GM12878 (cell line): ENCODE data around the gene STK16. TPM values are rescaled to one million over a fixed set of nuclear protein-coding genes. Genes with fewer than 3 reads are reported as not detected.

Source experiments
- ATAC-seq: fragments of 200-7000 bp; cut with Tn5 transposase; 3 replicates; pipeline ENCODE4 v1.9.1; 2020; ENCODE audit warnings: mild to moderate bottlenecking, moderate library complexity
- BruUV-seq: library from RNA; stranded (reverse); fragments of 400-500 nt; replicated peaks from 2 replicates; lab custom pipeline; 2021; lab: Mats Ljungman, UMichigan
- CTCF ChIA-PET: fragments of 300-600 bp; sonication (Branson Sonifier 250); formaldehyde crosslinking; extraction: SDS; loops from one replicate; lab custom pipeline; 2021; ENCODE audit warnings: inconsistent platforms; lab: Yijun Ruan, JAX
- POLR2A ChIA-PET: fragments of 350-600 bp; formaldehyde crosslinking; extraction: SDS; loops from one replicate; lab custom pipeline; 2021; ENCODE audit warnings: inconsistent platforms; lab: Charles Lee
- RAD21 ChIA-PET: fragments of 300-600 bp; sonication (Branson Sonifier 250); formaldehyde crosslinking; loops from one replicate; lab custom pipeline; 2023; ENCODE audit warnings: antibody characterized with exemption; ENCODE audit not compliant: unreplicated experiment; lab: Charles Lee
- SMC1A ChIA-PET: fragments of 300-600 bp; sonication (Branson Sonifier 250); formaldehyde crosslinking; loops from one replicate; lab custom pipeline; 2023; ENCODE audit not compliant: unreplicated experiment, uncharacterized antibody; lab: Charles Lee
- DNase-seq: peaks from one replicate; pipeline ENCODE4 v3.0.0-alpha.2; 2011; ENCODE audit warnings: low read depth, low spot score
- FAIRE-seq: peaks from 3 replicates; lab custom pipeline; 2011; peaks lifted over from hg19 to GRCh38; lab: Jason Lieb, UNC
- H2AFZ ChIP-seq: 2 replicates; pipeline ENCODE4 v1.6.0; 2011; ENCODE audit warnings: low read depth, low read length, control low read depth; ENCODE audit not compliant: control insufficient read depth
- H3K27ac ChIP-seq: 2 replicates; pipeline ENCODE4 v1.5.1; 2011; ENCODE audit warnings: control low read depth; ENCODE audit not compliant: control insufficient read depth, insufficient read depth
- H3K27me3 ChIP-seq, 2 experiments: replicated peaks in 1 of 2; 2 replicates each; pipeline versions ENCODE4 v1.6.0 to v1.6.1; 2011; ENCODE audit warnings: low read length in 1 of 2; ENCODE audit not compliant: control insufficient read depth in 2 of 2, insufficient read depth in 2 of 2
- H3K36me3 ChIP-seq, 2 experiments: 2 replicates each; pipeline ENCODE4 v1.5.1; 2011; ENCODE audit warnings: low read length in 1 of 2; ENCODE audit not compliant: control insufficient read depth in 2 of 2, insufficient read depth in 2 of 2
- H3K4me1 ChIP-seq: 2 replicates; pipeline ENCODE4 v1.6.1; 2011; ENCODE audit warnings: mild to moderate bottlenecking, low read length, moderate library complexity, mixed read lengths; ENCODE audit not compliant: control insufficient read depth, insufficient read depth
- H3K4me2 ChIP-seq: 2 replicates; pipeline ENCODE4 v1.6.0; 2011; ENCODE audit warnings: control low read depth; ENCODE audit not compliant: control insufficient read depth, insufficient read depth
- H3K4me3 ChIP-seq: fragments of 200-600 bp; sonication (generic); 2 replicates; pipeline ENCODE4 v1.5.1; 2016
- H3K79me2 ChIP-seq: 2 replicates; pipeline ENCODE4 v1.6.0; 2011; ENCODE audit warnings: low read length; ENCODE audit not compliant: control insufficient read depth, insufficient read depth
- H3K9ac ChIP-seq: 2 replicates; pipeline ENCODE4 v1.8.0; 2011; ENCODE audit warnings: low read length, control low read depth, mixed read lengths; ENCODE audit not compliant: control insufficient read depth, insufficient read depth
- H3K9me3 ChIP-seq: replicated peaks from 3 replicates; pipeline ENCODE4 v1.5.1; 2011; ENCODE audit warnings: mild to moderate bottlenecking, low read length; ENCODE audit not compliant: control insufficient read depth, insufficient read depth
- H4K20me1 ChIP-seq: 2 replicates; pipeline ENCODE4 v1.6.0; 2011; ENCODE audit not compliant: control insufficient read depth, insufficient read depth
- EP300 ChIP-seq, 2 experiments: fragments of 150-350 bp in 1 of 2; IDR thresholded peaks; 2 replicates each; pipeline ENCODE4 v1.6.1; 2011 to 2012; ENCODE audit warnings: low read depth in 2 of 2, low read length in 2 of 2, borderline replicate concordance in 1 of 2, improper control_type of control experiment in 1 of 2, inconsistent platforms in 1 of 2; ENCODE audit not compliant: control insufficient read depth in 1 of 2
- IKZF1 ChIP-seq: fragments of 450-650 bp; conservative IDR thresholded peaks from 2 replicates; pipeline ENCODE4 v1.6.1; 2017; ENCODE audit warnings: antibody characterized with exemption, mild to moderate bottlenecking
- JUNB ChIP-seq: IDR thresholded peaks from 2 replicates; pipeline ENCODE4 v1.6.1; 2016; ENCODE audit warnings: antibody characterized with exemption, mild to moderate bottlenecking
- KAT2A ChIP-seq: conservative IDR thresholded peaks from 2 replicates; pipeline ENCODE4 v1.6.1; 2011; ENCODE audit warnings: low read depth, low read length; ENCODE audit not compliant: control insufficient read depth
- MTA3 ChIP-seq: IDR thresholded peaks from 2 replicates; pipeline ENCODE4 v1.6.1; 2012; ENCODE audit warnings: low read length, inconsistent platforms, borderline replicate concordance
- NRF1 ChIP-seq: conservative IDR thresholded peaks from 2 replicates; pipeline ENCODE4 v1.6.1; 2011; ENCODE audit warnings: mild to moderate bottlenecking, low read depth, low read length, improper control_type of control experiment
- PAX5 ChIP-seq: IDR thresholded peaks from 2 replicates; pipeline ENCODE4 v1.6.1; 2011; ENCODE audit warnings: low read depth, low read length, borderline replicate concordance
- RCOR1 ChIP-seq: conservative IDR thresholded peaks from 2 replicates; pipeline ENCODE4 v1.6.1; 2012; ENCODE audit warnings: low read depth, low read length, improper control_type of control experiment
- RFX5 ChIP-seq: IDR thresholded peaks from 2 replicates; pipeline ENCODE4 v1.6.1; 2011; ENCODE audit warnings: low read depth, low read length, improper control_type of control experiment
- SIN3A ChIP-seq: IDR thresholded peaks from 2 replicates; pipeline ENCODE4 v1.6.1; 2012; ENCODE audit warnings: low read depth, low read length, improper control_type of control experiment
- SMC3 ChIP-seq: IDR thresholded peaks from 2 replicates; pipeline ENCODE4 v1.6.1; 2011; ENCODE audit warnings: low read length, improper control_type of control experiment, borderline replicate concordance
- TBL1XR1 ChIP-seq: IDR thresholded peaks from 2 replicates; pipeline ENCODE4 v1.6.1; 2012; ENCODE audit warnings: low read depth, low read length, improper control_type of control experiment
- ZBTB11 ChIP-seq: fragments of 450-650 bp; formaldehyde crosslinking; IDR thresholded peaks from 2 replicates; pipeline ENCODE4 v1.5.0; 2022; ENCODE audit warnings: mild to moderate bottlenecking, missing genetic modification characterization
- WGBS: methylation state at CpG from one replicate; pipeline ENCODE4 v1.1.6; 2016; ENCODE audit warnings: low lambda C conversion rate; ENCODE audit not compliant: insufficient replicate concordance, insufficient coverage; ENCODE audit errors: missing lambda C conversion rate; 5-methylcytosine and 5-hydroxymethylcytosine counted together
- in situ Hi-C: fragments of 300-500 bp; cut with MboI; formaldehyde crosslinking; loops from 9 replicates; pipeline ENCODE4 v1.14.3; 2018; ENCODE audit warnings: mixed read lengths
- intact Hi-C: fragments of 100-400 bp; cut with micrococcal nuclease; formaldehyde crosslinking; loops from one replicate; pipeline ENCODE4 v1.14.2; 2022; ENCODE audit not compliant: unreplicated experiment
- polyA plus RNA-seq, 11 experiments: library from polyadenylated mRNA; depleted of rRNA in 4 of 11; unstranded in 6 of 11; stranded (reverse) in 5 of 11; fragments of >200 nt; fragmentation: Nextera tagmentation in 4 of 11; fragmentation: Illumina TruSeq in 1 of 11; extraction: Ambion mirVana in 4 of 11; extraction: Trizol in 1 of 11; gene quantifications; 1 replicate in 1 of 11; 2 replicates in 10 of 11; pipeline versions ENCODE4 v1.2.1 to v1.2.3, GENCODE V29; 2011 to 2016; ENCODE audit warnings: inconsistent platforms in 2 of 11, missing spikeins in 2 of 11, low read depth in 1 of 11
- total RNA-seq, 4 experiments: library from RNA; depleted of rRNA in 3 of 4; stranded (reverse); fragments of >200 nt in 3 of 4; fragmentation: Illumina TruSeq in 1 of 4; extraction: Trizol in 1 of 4; gene quantifications; 2 replicates each; pipeline versions ENCODE4 v1.2.1 to v1.2.3, GENCODE V29; 2013 to 2021
- TF ChIP-seq, protein P1 (sequence below): IDR thresholded peaks from 2 replicates; pipeline ENCODE4 v1.6.1; 2012; ENCODE audit warnings: mild to moderate bottlenecking, low read depth, low read length

The STK16 gene
- total and polyA plus RNA-seq, 10 of the 15 experiments (the other 5 are each of a cell fraction or from before 2014, with no cell fraction given): 4.3 to 50.1 (median 17.9) TPM

DNA sequence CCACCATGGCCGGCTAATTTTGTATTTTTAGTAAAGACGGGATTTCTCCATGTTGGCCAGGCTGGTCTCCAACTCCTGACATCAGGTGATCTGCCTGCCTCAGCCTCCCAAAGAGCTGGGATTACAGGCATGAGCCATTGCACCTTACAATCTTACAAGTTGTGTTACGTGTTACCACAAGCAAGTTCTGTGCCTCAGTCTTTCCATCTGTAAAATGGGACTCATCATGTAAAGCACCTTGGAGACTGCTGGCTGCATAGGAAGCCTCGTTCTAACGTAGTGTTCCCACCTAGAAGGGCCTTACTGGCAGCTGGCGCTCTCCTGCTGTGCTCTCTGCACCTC, 43.9 kb downstream of the STK16 start:
- no peaks in the 10 kb centered on the region for H3K9me3 ChIP-seq
- no peak for DNase-seq
- SMC1A ChIA-PET: no interaction called here
- H2AFZ ChIP-seq: no peak overlapping the region
- H4K20me1 ChIP-seq: no peaks in the 10 kb centered on the region
- in situ Hi-C loops: no loop called here
- 62% methylated on average over 6 of the region's 6 CpGs for WGBS
- no peak for TF ChIP-seq EP300 (IDR thresholded peaks at IDR 0.05; ENCODE audit: borderline replicate concordance in 1 of 2, control insufficient read depth in 1 of 2, low read depth in 2 of 2, low read length in 2 of 2)
- TF ChIP-seq ZBTB11: no peak
- TF ChIP-seq, protein P1, sequence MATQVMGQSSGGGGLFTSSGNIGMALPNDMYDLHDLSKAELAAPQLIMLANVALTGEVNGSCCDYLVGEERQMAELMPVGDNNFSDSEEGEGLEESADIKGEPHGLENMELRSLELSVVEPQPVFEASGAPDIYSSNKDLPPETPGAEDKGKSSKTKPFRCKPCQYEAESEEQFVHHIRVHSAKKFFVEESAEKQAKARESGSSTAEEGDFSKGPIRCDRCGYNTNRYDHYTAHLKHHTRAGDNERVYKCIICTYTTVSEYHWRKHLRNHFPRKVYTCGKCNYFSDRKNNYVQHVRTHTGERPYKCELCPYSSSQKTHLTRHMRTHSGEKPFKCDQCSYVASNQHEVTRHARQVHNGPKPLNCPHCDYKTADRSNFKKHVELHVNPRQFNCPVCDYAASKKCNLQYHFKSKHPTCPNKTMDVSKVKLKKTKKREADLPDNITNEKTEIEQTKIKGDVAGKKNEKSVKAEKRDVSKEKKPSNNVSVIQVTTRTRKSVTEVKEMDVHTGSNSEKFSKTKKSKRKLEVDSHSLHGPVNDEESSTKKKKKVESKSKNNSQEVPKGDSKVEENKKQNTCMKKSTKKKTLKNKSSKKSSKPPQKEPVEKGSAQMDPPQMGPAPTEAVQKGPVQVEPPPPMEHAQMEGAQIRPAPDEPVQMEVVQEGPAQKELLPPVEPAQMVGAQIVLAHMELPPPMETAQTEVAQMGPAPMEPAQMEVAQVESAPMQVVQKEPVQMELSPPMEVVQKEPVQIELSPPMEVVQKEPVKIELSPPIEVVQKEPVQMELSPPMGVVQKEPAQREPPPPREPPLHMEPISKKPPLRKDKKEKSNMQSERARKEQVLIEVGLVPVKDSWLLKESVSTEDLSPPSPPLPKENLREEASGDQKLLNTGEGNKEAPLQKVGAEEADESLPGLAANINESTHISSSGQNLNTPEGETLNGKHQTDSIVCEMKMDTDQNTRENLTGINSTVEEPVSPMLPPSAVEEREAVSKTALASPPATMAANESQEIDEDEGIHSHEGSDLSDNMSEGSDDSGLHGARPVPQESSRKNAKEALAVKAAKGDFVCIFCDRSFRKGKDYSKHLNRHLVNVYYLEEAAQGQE: no peak
- TF ChIP-seq PAX5: no peak
- TF ChIP-seq NRF1: no peak
- TF ChIP-seq RCOR1: no peak
- TF ChIP-seq SMC3: no peak
- no peak for TF ChIP-seq KAT2A
- no peak for TF ChIP-seq MTA3
- no peak for TF ChIP-seq IKZF1
- TF ChIP-seq TBL1XR1: no peak
- no peak for TF ChIP-seq SIN3A
- no peak for TF ChIP-seq RFX5
- TF ChIP-seq JUNB: no peak
- H3K27ac ChIP-seq: no peak overlapping the region
- POLR2A ChIA-PET: no interaction called here
- no peaks in the 10 kb centered on the region for H3K4me1 ChIP-seq
- H3K4me2 ChIP-seq: no peak overlapping the region
- RAD21 ChIA-PET: no interaction called here
- peaks cover 0 to 3% of the 10 kb centered on the region in 2 experiments; a peak in 2 of 4 replicates for H3K27me3 ChIP-seq
- no peak for FAIRE-seq
- CTCF ChIA-PET: interaction anchor here (1.1 to 1.8 kb wide), 2 partner anchors 12 to 118 kb away, joined by 3 to 4 read pairs; no protein-coding TSS in a partner anchor
- H3K36me3 ChIP-seq: no peaks in the 10 kb centered on the region
- no peak overlapping the region for H3K4me3 ChIP-seq
- no TSS peak for BruUV-seq
- no peak overlapping the region for H3K9ac ChIP-seq
- ATAC-seq: no peak
- H3K79me2 ChIP-seq: no peaks in the 10 kb centered on the region
- intact Hi-C loops: no loop called here
